ENCODE results near the gene GLIS1.

The GLIS1 gene

GRCh38 chr1:53519421-53519820, 219.5 kb downstream of the GLIS1 start:
- ChIA-PET CTCF (no interaction called here), POLR2A (interaction anchor here (0.7 kb wide), 1 partner anchor 21 kb away, joined by 5 read pairs; no protein-coding TSS in a partner anchor)
- no peak for DNase-seq (ENCODE audit: low read depth, low spot score)
- TF ChIP-seq, protein P1, sequence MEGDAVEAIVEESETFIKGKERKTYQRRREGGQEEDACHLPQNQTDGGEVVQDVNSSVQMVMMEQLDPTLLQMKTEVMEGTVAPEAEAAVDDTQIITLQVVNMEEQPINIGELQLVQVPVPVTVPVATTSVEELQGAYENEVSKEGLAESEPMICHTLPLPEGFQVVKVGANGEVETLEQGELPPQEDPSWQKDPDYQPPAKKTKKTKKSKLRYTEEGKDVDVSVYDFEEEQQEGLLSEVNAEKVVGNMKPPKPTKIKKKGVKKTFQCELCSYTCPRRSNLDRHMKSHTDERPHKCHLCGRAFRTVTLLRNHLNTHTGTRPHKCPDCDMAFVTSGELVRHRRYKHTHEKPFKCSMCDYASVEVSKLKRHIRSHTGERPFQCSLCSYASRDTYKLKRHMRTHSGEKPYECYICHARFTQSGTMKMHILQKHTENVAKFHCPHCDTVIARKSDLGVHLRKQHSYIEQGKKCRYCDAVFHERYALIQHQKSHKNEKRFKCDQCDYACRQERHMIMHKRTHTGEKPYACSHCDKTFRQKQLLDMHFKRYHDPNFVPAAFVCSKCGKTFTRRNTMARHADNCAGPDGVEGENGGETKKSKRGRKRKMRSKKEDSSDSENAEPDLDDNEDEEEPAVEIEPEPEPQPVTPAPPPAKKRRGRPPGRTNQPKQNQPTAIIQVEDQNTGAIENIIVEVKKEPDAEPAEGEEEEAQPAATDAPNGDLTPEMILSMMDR (IDR thresholded peaks at IDR 0.05; ENCODE audit: insufficient read depth, low read length, missing control alignments) = no peak
- H3K4me3 ChIP-seq (ENCODE audit: low read depth, low read length) = no peak overlapping the region

DNA sequence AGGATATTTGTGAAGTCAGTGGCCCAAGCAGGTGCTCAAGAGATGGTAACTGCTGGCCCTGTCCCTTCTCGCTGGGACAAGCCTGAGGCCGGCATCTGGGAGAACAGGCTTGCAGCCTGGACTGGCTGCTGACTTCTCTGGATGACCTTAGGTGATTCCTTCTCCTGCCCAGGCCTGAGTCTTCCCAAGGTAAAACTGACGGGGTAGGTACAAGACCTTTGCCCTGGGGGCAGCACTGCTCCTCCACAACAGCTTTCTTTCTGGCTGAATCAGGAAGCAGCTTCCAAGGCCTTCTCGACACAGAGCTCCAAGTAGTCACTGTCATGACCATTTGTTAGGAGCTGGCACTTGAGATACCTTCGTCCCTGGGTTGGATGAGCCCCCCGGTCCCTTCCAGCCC, 220.2 kb downstream of the GLIS1 start:
- DNase-seq (ENCODE audit: low read depth, low spot score) = no peak
- ChIA-PET POLR2A (interaction anchor here (0.7 kb wide), 1 partner anchor 20 kb away, joined by 5 read pairs; no protein-coding TSS in a partner anchor), CTCF (no interaction called here)
- TF ChIP-seq, protein P1 (IDR thresholded peaks at IDR 0.05; ENCODE audit: insufficient read depth, low read length, missing control alignments) = no peak
- no peak overlapping the region for H3K4me3 ChIP-seq (ENCODE audit: low read depth, low read length)

- CTCF ChIA-PET = no interaction called here
- TF ChIP-seq, protein P1 (IDR thresholded peaks at IDR 0.05; ENCODE audit: insufficient read depth, low read length, missing control alignments) = no peak
- DNase-seq (ENCODE audit: low read depth, low spot score) = no peak
- POLR2A ChIA-PET = no interaction called here
- H3K4me3 ChIP-seq (ENCODE audit: low read depth, low read length) = no peak overlapping the region
Measured at GRCh38 chr1:53517821-53518352, 221.1 kb downstream of the GLIS1 start.

GRCh38 chr1:53517109-53517508, 221.9 kb downstream of the GLIS1 start:
- TF ChIP-seq, protein P1 (IDR thresholded peaks at IDR 0.05; ENCODE audit: insufficient read depth, low read length, missing control alignments) = no peak
- CTCF ChIA-PET = interaction anchor here (1.1 kb wide), 1 partner anchor 8 kb away, joined by 4 read pairs; no protein-coding TSS in a partner anchor
- POLR2A ChIA-PET = no interaction called here
- H3K4me3 ChIP-seq (ENCODE audit: low read depth, low read length) = no peak overlapping the region
- DNase-seq (ENCODE audit: low read depth, low spot score) = no peak

DNA sequence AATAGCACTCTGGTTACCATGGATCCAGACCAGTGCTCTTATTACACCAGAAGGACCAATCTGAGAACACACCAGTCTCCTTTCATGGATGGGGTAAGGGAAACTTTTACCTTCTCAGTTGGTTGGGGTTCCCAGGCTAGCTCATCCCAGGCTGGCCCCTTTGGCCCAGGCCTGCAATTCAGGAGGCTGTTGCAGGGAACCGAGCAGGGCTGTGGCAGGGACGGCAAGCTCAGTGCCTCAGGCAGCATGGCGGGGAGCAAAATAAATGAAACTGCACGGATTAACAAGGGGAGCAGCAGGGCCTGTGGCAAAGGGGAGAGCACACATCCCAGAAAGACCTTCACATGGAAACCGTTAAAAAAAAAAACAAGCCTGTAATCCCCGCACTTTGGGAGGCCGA, 222.8 kb downstream of the GLIS1 start:
- TF ChIP-seq, protein P1 (IDR thresholded peaks at IDR 0.05; ENCODE audit: insufficient read depth, low read length, missing control alignments) = no peak
- no peak overlapping the region for H3K4me3 ChIP-seq (ENCODE audit: low read depth, low read length)
- ChIA-PET POLR2A (no interaction called here), CTCF (interaction anchor here (1.1 kb wide), 1 partner anchor 9 kb away, joined by 4 read pairs; no protein-coding TSS in a partner anchor)
- no peak for DNase-seq (ENCODE audit: low read depth, low spot score)

DNA sequence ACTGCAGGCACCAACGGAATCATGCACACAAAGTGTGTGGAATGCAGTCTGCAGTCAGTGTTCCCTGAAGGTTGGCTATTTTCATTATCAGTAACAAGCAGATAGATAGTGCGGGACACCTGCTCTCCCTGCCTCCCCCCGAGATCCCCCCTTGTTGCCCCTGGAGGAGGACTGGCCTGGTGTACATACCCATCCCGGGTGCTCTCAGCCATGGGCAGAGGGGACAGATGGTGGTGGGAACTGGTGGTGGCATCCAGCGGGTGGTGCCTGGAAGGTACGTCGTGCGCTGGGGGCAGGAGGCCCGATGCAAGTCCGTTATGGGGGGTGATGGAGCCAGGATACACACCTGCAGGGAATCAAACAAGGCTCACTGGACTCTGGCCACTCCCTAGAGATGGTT, 224.5 kb downstream of the GLIS1 start:
- TF ChIP-seq, protein P1 (IDR thresholded peaks at IDR 0.05; ENCODE audit: insufficient read depth, low read length, missing control alignments) = no peak
- H3K4me3 ChIP-seq (ENCODE audit: low read depth, low read length) = no peak overlapping the region
- POLR2A ChIA-PET = no interaction called here
- CTCF ChIA-PET = no interaction called here
- no peak for DNase-seq (ENCODE audit: low read depth, low spot score)
